GM18511 (cell line): ENCODE data around the gene FOXJ1.

Experiments
- ATAC-seq: cut with Tn5 transposase; IDR thresholded peaks from one replicate; pipeline ENCODE4 v1.9.1; 2021; ENCODE audit warnings: mild to moderate bottlenecking, moderate library complexity; ENCODE audit not compliant: unreplicated experiment

The FOXJ1 gene

GRCh38 chr17:76160896-76161528 lies 20.0 kb upstream of the FOXJ1 start:
- ATAC-seq = no peak

- ATAC-seq = no peak
These were observed 18.1 kb upstream of the FOXJ1 start for GRCh38 chr17:76159157-76159556.

GRCh38 chr17:76157759-76158158 lies 16.7 kb upstream of the FOXJ1 start:
- no peak for ATAC-seq

GRCh38 chr17:76156662-76156991 lies 15.6 kb upstream of the FOXJ1 start:
- ATAC-seq = no peak

GRCh38 chr17:76155988-76156661 lies 15.1 kb upstream of the FOXJ1 start:
- no peak for ATAC-seq

GRCh38 chr17:76154936-76155845 lies 14.1 kb upstream of the FOXJ1 start:
- no peak for ATAC-seq

- ATAC-seq = no peak
These were observed 13.2 kb upstream of the FOXJ1 start for GRCh38 chr17:76154292-76154691.

- ATAC-seq = no peak
These were observed 12.6 kb upstream of the FOXJ1 start for GRCh38 chr17:76153640-76154039.

GRCh38 chr17:76153202-76153601 lies 12.2 kb upstream of the FOXJ1 start:
- ATAC-seq = no peak

- ATAC-seq = no peak
These were observed 11.5 kb upstream of the FOXJ1 start for GRCh38 chr17:76152591-76152990.

GRCh38 chr17:76151896-76152454 lies 10.9 kb upstream of the FOXJ1 start:
- no peak for ATAC-seq

GRCh38 chr17:76150712-76151622 lies 9.9 kb upstream of the FOXJ1 start:
- no peak for ATAC-seq

GRCh38 chr17:76149214-76149613 lies 8.2 kb upstream of the FOXJ1 start:
- ATAC-seq = no peak

GRCh38 chr17:76148015-76148326 lies 6.9 kb upstream of the FOXJ1 start:
- no peak for ATAC-seq

- no peak for ATAC-seq
These were observed 6.4 kb upstream of the FOXJ1 start for GRCh38 chr17:76147211-76148014.

- no peak for ATAC-seq
These were observed 5.2 kb upstream of the FOXJ1 start for GRCh38 chr17:76146053-76146851.

GRCh38 chr17:76145231-76146052 lies 4.4 kb upstream of the FOXJ1 start:
- no peak for ATAC-seq

GRCh38 chr17:76142585-76143041 lies 1.6 kb upstream of the FOXJ1 start:
- no peak for ATAC-seq
